Mammary epithelial cell (primary cell): ENCODE results near the gene PAPOLB.

ENCODE experiments used
- CTCF ChIP-seq, 2 donors: IDR thresholded peaks in 1 of 2; conservative IDR thresholded peaks in 1 of 2; 2 replicates each; pipeline ENCODE4 v1.5.1; 2011 to 2012; ENCODE audit warnings: inconsistent platforms in 2 of 2, low read length in 2 of 2, mild to moderate bottlenecking in 2 of 2, control low read depth in 1 of 2, low read depth in 1 of 2; ENCODE audit not compliant: insufficient read depth in 1 of 2; ENCODE audit errors: extremely low read depth in 1 of 2
- EZH2 ChIP-seq: IDR thresholded peaks from 2 replicates; pipeline ENCODE4 v1.6.1; 2012; ENCODE audit warnings: low read length, inconsistent platforms, borderline replicate concordance

GRCh38 chr7:4873071-4873944 is 11.5 kb upstream of the PAPOLB start:
- TF ChIP-seq CTCF (conservative IDR thresholded peaks at IDR 0.05 in 1 of 2, IDR thresholded peaks at IDR 0.05 in 1 of 2; ENCODE audit: extremely low read depth in 1 of 2, insufficient read depth in 1 of 2, low read depth in 1 of 2, low read length in 2 of 2) (no peak), EZH2 (no peak)
